GM18505 (cell line): ENCODE results near the gene MRPS18A.

Experiments used
- ATAC-seq: cut with Tn5 transposase; IDR thresholded peaks from one replicate; pipeline ENCODE4 v1.9.1; 2021; ENCODE audit not compliant: unreplicated experiment
- POLR2A ChIP-seq: IDR thresholded peaks from 4 replicates; pipeline ENCODE4 v1.6.1; 2011; ENCODE audit warnings: borderline replicate concordance; ENCODE audit not compliant: insufficient read depth, insufficient read length; ENCODE audit errors: extremely low read depth

MRPS18A gene

DNA sequence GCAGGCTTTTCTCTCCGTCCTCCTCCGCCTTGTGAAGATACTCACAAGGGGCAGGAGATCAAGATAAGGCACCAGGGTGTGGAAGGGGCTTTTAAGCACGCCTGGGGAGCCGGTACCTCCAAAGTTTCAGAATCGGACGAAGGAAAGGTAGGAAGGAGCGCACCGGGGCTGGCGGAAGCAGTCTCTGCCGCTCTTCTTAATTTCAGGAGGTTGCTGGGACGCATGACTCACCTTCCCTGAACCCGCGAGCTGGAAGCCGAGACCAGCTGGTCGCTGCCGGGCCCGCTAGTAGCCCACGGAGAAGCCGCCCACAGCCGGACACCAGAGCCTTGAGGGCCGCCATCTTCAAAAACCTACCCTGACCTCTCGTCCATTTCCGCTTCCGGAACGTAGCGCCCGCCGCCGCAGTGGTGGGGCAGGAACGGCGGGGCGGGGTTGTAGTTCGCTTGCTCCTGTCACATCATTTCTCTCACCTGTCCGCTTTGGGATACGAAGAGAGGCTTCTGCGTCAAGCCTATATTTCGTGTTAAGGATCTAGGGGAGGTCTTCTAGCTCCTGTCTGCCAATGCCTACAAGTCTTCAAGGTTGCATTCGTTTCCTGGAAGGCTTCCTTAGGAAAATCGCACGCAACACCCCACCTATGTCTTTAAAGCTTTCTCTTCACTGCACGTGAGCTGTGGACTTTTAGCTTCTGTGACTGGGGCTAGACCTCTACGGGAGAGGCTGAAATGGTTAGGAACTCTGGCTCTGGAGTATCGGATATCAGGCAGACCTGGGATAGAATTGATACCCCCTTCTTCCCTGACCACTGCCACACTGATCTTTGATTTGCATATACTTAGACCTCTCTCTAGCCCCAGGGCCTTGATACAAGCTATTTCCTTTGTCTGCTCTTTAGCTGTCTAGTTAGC, at the start of gene MRPS18A:
TSS of gene MRPS18A (minus strand) at position 355 of the 911 bp plus-strand sequence. CDS start at position 343, 12 bp downstream.
- peak; percentile 86 for ATAC-seq
- TF ChIP-seq POLR2A: peak; percentile 86

DNA sequence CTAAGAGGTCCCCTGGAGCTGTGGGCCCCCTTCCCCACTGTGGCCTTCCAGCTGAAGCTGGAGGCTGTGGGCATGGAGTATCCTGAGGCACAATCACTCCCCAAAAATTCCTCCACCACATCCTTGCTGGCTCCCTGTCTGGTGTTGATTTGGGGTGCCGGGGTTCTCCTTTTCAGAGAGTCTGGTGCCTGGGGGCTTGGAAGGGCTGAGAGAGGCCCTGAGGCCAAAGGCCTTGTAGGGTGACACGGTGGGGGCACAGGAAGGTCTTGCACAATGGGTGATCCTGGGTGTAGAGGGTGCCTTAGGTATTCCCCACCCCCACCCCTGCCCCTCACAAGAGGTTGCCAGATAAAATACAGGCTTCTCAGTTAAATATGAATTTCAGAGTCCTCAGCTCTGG, 49.3 kb upstream of the MRPS18A start:
- TF ChIP-seq POLR2A: no peak

DNA sequence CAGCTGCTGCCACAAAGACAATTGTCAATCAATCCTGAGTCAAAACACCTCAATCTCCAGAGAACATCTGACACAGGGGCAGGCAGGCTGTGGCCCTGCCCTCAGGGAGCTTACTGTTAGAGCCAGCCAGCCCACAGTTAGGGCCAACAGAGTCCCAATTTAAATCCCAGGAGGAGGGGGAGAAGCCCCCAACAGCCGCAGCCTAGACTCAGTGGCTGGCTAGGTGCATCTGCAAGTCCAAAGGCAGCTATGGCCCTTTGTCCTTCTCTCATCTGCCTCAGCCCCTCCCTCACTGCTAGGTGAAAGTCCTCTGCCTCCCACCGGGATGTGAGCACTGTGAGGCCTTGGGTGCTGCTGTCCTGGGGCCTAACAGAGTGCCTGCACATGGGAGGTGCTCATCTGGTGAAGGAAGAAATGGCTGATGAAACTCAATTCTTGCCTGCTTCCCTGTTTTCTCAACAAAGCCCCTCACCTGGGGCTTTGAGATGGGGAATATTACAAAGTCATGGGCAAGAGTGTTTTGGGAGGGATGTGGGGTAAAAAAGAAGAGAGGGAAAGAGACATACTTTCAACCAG, 48.7 kb upstream of the MRPS18A start:
- TF ChIP-seq POLR2A: no peak
- no peak for ATAC-seq

More for the DNA sequence above, 49.3 kb upstream of the MRPS18A start:
- ATAC-seq: no peak

DNA sequence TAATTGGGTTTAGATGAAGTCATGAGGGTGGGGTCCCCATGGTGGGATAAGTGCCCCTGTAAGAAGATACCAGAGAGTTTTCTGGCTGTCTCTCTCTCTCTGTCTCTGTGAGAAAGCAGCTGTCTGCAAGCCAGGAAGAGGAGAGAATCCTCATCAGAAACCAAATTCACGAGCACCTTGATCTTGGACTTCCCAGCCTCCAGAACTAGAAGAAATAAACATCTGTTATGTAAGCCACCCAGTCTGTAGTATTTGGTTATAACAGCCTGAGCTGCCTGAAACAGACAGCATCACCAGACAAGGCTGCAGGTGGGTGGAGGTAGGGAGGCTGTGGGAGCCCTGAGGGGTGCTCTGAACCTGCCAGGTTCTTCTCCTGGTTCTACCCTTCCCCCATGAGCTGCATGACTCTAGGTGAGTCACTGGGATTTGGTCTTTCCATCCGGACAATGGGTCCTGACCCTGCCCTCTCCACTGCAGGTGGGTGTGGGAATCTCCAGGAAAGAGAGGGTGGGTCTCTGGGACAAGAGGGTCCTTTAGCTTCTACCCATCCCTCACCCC, 48.1 kb upstream of the MRPS18A start:
- no peak for TF ChIP-seq POLR2A
- no peak for ATAC-seq

DNA sequence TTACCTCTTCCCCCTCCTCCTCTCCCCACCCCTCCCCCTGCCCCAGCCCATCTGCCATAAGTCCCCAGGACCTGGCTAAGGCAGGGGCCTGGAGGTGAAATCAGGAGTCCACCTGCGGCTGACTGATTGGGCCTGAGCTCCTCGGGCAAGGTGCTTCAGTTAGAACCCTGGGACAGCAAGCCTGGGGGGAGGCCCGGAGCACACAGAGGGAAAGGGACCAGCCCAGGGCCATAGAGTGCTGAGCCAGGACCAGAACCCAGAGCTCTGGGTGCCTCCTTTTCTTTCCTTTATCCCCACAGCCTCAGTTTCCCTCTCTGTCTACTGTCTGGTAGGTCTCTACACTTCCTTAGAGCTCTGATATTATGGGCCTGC, 46.7 kb upstream of the MRPS18A start:
- no peak for TF ChIP-seq POLR2A
- ATAC-seq: no peak

DNA sequence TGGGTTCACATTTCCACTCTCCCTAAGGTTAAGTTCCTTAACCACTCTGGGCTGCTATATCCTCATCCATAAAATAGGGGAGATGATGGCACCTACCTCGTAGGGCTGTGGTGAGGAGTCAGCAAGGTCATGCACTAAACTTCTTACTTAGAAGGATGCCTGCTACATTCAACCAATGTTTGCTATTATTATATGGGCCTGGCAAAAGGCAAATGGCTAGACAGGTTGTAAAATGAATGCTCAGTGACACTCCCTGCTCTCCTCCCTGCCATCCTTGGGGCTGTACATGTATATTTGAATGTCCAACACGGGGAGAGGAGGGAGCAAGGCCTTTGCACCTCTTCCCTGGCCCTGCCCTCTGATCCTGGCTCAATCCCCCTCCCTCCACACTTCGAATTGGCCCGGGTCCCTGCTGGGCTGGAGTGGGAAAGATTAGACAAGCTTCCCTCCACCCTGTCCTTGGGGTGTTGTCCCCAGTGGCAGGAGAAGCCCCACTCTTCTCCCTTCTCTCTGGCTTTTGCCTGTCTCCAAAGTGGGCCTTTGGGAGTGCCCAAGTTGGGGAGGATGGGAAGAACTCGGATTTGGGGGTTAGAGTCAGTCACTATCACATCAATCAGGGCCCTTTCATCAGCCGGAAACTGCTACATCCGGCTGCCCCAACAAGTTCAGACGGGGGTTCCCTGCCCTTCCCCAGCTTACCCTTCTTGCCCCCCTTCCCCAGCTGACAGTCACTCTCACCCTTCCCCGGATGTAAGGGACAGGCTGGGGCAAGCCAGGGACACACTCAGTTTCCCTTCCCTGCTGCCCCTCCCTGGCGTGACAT, 46.1 kb upstream of the MRPS18A start:
- no peak for ATAC-seq
- TF ChIP-seq POLR2A: no peak

DNA sequence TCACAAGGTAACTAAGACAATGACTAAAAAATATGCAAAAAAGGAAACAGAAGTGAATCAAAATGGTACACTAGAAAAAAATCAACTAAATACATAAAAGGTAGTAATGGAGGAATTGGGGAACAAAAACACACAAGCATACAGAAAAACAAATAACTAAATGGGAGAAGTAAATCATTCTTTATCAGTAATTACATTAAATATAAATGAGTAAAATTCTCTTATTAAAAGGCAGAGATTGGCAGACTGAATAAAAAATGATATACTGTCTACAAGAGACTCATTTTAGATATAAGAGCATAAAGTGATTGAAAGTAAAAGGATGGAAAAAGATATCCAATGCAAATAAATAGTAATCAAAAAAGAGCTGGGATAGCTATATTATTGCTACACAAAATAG, 43.0 kb upstream of the MRPS18A start:
- TF ChIP-seq POLR2A: no peak
- ATAC-seq: no peak

DNA sequence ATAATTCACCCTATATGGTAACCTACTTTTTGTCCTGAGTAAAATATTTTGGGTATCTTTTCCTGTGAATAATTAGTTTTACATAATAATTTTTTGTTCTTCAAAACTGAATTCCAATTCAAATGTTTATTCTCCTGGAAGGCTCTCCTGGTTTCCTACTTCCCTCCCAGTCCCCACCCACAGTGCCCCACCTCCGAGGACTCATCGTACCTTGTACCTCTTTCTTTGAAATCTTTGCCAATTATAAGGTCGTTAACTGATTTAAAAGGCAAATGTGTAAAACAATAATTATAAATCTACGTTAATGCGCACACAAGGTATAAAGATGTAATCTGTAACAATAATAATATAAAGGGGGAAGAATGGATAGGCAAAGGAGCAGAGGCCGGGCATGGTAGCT, 41.9 kb upstream of the MRPS18A start:
- no peak for ATAC-seq
- TF ChIP-seq POLR2A: no peak

DNA sequence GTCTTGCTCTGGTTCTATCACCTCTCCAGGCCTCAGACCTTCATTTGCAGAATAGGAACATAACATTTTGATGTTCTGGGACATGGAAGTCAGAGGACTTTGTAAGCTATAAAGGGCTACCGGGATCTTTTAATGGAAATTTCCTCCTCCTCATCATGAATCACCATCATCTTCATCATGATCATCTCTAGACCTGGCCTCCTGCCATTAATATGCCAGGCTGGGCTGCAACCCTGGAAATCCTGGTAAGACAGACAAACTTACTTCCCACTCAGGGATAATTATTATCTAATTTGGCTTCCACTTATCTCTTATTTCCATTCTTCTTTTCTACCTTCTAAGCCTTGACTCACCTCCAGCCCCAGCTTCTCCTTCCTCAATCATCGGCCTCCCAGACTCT, 41.0 kb upstream of the MRPS18A start:
- no peak for ATAC-seq
- no peak for TF ChIP-seq POLR2A

DNA sequence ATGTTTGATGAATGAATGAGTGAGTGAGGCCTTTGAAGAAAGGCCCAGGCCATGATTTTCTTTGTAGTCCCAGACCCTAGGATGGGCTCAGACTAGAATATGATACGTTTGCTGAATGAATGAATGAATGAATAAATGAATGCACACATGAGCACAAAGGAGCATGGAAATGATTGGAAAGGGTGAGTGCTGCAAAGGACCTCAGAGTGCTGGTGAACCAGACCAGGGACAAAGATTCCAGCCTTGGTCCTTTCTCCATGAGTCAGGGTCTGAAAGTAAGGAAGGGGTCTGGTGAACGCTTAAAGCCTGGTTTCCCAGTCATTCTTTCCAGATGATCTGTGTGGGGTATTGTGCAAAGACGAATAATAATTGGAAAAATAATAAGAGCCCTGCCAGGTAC, 40.0 kb upstream of the MRPS18A start:
- TF ChIP-seq POLR2A: no peak

DNA sequence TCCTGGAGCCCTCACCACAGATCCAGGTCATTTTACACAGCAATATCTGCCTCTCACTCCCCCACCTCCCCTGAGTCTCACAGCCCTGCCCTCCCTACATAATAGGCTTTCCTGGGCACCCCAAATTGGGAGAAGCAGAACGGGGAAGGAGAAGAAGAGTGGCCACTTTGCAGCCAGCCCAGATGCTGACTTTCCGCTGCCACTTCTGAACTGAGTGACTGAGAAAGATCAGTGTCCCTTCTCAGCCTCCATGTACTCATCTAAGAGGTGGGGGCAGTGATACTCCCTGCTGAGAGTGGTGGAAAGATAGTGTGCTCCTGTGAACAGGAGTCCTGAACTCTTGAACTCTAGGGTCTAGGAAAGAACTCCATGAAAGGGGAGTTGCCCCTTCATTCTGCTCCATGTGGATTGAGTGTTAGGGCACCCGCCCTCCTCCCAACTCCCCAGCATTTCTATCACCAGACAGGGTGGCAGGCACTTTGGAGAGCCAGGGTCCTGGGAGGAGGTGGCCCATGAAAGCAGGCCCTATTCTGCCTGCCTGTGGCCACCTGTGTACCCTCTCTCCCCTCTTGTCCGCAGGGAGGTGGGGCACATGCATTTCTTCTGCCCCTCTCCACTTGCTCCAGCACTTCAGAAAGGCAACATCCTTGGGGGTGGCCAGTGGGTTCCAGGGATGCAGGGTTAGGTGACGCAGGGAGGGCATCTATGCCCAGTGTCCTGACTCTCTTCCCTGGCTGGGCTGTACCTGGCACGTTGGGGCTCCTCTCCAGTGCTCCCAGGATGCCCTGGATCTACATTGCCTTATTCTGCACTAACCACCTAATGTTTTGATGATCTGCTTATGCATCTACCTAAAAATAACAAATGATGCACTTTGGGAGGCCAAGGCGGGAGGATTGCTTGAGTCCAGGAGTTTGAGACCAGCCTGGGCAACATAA, 38.3 kb upstream of the MRPS18A start:
- no peak for TF ChIP-seq POLR2A
- no peak for ATAC-seq

More for the DNA sequence above, 40.0 kb upstream of the MRPS18A start:
- no peak for ATAC-seq
